SK-N-SH (cell line): ENCODE data around the gene NRN1L.

Experiments
- CTCF ChIP-seq: fragments of 200-600 bp; sonication (generic); IDR thresholded peaks from 2 replicates; pipeline ENCODE4 v1.6.1; 2017; ENCODE audit warnings: antibody characterized with exemption, mild to moderate bottlenecking, moderate library complexity
- SMC3 ChIP-seq: IDR thresholded peaks from 2 replicates; pipeline ENCODE4 v1.6.1; 2012; ENCODE audit warnings: low read depth, low read length, improper control_type of control experiment

- no peak for TF ChIP-seq SMC3
- TF ChIP-seq CTCF: no peak
These were observed 37.5 kb downstream of the NRN1L start for GRCh38 chr16:67922221-67922620.
